NK-92 treated with Interleukin-12 subunit alpha and Interleukin-12 subunit beta, amount 100 ng/mL, for 24 hours (cell line): ENCODE measurements around the gene METTL27.
"Not testable (repeated sequence)": the region's sequence is repeated elsewhere in the genome, so short reads cannot be mapped to it uniquely, and the experiment has no call there.

Source experiments
- DNase-seq: peaks from one replicate; lab custom pipeline; 2025; lab: John Stamatoyannopoulos, UW

The METTL27 gene

DNA sequence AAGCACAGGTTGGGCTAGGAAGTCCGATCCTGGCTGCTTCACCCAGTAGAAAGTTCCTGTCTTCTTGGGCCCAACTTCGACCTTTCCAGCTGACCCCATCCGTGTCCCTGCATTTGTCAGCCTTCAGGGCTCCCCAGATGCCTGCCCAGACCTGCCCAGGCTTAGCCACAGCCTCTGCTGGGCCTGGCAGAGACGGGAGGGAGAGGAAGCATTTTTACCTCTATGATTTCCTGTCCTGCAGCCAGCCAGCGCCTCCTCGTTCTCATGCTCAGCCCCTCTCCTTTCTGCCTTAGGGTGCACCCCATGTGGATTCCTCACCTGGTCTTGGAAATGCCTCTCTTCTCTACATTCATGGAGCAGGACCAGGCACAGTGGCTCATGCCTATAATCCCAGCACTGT, 3.7 kb downstream of the METTL27 start:
- DNase-seq, result no peak

DNA sequence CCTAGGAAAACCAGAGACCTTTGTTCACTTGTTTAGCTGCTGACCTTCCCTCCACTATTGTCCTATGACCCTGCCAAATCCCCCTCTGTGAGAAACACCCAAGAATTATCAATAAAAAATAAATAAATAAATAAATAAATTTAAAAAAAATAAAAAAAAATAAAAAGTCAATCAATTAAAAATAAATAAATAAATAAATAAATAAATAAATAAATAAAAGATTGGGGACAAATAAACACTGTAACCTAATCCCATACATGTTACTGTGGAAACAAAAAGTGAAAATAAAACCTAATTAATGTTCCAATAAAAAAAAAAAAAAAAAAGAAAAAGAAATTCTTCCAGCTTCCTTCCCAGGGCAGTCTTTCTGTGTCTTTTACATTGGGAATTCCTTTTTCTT, 5.1 kb downstream of the METTL27 start:
- not testable (repeated sequence) for DNase-seq

DNA sequence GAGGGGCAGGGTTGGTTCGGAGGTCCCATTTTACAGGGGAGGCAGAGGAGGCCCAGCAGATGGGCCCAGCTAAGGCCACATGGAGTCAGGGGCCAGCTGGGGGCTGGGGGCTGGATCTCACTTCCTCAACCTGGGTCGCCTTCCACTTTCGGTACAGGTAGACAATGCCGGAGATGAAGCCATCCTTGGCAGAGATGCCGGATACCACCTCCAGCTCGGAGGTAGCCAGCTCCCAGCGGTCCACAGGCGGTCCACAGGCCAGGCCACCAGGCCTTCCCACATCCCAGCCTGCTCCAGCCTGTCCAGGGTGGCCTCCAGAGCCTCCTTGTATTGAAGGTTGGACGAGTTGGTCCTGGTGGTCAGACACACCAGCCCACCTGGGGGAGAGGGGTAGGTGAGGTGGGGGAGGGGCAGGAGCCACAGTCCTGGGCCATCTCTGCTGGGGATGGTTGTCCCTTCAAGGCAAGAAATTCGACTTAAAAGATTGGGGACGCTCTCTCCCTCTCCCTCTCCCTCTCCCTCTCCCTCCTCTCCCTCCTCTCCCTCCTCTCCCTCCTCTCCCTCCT, 7.6 kb downstream of the METTL27 start:
- DNase-seq, result no peak

DNA sequence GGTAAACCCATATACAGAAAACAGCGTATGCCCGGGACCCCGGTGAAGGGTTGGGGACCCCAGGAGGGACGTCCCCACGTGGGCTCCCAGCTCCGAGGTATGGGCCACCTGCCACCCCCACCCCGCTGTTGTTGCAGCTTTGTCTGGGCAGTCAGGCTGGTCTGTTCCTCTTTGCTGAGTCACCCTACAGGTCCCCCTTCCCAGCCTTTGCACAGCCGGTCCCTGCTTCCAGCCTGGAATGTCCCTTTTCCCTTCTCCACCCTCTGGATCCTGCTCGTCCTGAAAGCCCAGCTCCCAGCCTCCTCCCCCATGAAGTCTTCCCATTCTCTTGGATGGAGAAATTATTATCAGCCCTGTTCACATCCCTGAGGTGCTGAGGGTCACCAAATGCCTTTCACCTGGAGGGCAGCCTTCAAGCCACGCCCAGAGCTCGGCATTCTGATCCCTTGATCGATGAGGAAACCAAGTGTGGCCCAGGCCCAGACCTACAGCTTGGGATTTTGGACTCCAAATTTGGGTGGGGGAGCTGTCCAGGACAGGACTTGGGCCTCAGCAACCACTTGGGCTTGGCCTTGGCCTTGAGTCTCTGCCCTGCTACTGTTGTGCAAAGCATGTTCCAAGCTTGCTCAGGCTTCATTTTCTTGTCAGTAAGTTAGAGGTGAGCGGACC, 8.9 kb downstream of the METTL27 start:
- DNase-seq, result no peak

DNA sequence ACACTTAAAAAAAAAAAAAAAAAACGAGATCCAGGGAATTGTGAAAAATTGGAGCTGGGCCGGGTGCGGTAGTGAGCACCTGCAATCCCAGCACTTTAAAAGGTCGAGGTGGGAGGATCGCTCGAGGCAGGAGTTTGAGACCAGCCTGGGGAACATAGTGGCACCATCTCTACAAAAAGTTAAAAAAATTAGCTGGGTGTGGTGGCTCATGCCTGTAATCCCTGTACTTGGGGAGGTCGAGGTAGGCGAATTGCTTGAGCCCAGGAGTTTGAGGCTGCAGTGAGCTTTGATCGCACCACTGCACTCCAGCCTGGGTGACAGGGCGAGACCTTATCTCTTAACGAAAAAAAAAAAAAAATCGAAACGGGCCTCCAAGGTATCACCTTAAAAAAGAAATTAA, 9.5 kb downstream of the METTL27 start:
- DNase-seq, result no peak

DNA sequence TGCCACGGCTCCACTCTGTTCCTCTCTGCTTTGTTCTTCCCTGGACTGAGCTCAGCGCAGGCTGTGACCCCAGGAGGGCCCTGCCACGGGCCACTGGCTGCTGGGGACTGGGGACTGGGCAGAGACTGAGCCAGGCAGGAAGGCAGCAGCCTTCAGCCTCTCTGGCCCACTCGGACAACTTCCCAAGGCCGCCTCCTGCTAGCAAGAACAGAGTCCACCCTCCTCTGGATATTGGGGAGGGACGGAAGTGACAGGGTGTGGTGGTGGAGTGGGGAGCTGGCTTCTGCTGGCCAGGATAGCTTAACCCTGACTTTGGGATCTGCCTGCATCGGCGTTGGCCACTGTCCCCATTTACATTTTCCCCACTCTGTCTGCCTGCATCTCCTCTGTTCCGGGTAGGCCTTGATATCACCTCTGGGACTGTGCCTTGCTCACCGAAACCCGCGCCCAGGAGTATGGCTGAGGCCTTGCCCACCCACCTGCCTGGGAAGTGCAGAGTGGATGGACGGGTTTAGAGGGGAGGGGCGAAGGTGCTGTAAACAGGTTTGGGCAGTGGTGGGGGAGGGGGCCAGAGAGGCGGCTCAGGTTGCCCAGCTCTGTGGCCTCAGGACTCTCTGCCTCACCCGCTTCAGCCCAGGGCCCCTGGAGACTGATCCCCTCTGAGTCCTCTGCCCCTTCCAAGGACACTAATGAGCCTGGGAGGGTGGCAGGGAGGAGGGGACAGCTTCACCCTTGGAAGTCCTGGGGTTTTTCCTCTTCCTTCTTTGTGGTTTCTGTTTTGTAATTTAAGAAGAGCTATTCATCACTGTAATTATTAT, 10.3 kb downstream of the METTL27 start:
- no peak for DNase-seq

DNA sequence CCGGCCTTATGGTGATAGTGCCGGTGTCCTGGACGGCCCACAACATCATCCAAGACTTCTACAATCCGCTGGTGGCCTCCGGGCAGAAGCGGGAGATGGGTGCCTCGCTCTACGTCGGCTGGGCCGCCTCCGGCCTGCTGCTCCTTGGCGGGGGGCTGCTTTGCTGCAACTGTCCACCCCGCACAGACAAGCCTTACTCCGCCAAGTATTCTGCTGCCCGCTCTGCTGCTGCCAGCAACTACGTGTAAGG, 10.8 kb downstream of the METTL27 start:
- no peak for DNase-seq

DNA sequence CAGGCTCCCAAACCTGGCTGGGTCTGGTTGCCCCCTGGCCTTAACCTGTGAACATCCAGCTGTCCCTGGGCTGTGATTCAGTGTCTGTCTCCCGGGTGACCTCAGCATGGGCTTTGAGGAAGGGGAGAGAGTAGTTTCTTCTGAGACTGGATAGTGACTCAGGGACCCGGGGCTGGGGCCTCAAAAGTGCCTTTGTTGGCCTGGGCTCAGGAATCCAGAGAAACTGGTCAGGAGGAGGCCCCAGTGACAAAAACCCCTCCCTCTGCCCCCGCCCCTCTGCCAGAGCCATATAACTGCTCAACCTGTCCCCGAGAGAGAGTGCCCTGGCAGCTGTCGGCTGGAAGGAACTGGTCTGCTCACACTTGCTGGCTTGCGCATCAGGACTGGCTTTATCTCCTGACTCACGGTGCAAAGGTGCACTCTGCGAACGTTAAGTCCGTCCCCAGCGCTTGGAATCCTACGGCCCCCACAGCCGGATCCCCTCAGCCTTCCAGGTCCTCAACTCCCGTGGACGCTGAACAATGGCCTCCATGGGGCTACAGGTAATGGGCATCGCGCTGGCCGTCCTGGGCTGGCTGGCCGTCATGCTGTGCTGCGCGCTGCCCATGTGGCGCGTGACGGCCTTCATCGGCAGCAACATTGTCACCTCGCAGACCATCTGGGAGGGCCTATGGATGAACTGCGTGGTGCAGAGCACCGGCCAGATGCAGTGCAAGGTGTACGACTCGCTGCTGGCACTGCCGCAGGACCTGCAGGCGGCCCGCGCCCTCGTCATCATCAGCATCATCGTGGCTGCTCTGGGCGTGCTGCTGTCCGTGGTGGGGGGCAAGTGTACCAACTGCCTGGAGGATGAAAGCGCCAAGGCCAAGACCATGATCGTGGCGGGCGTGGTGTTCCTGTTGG, 11.4 kb downstream of the METTL27 start, which contains the start of gene CLDN4:
CLDN4 (plus strand) TSS at position 316 of the 903 bp plus-strand sequence; CDS start at position 522, 206 bp downstream.
- no peak for DNase-seq

DNA sequence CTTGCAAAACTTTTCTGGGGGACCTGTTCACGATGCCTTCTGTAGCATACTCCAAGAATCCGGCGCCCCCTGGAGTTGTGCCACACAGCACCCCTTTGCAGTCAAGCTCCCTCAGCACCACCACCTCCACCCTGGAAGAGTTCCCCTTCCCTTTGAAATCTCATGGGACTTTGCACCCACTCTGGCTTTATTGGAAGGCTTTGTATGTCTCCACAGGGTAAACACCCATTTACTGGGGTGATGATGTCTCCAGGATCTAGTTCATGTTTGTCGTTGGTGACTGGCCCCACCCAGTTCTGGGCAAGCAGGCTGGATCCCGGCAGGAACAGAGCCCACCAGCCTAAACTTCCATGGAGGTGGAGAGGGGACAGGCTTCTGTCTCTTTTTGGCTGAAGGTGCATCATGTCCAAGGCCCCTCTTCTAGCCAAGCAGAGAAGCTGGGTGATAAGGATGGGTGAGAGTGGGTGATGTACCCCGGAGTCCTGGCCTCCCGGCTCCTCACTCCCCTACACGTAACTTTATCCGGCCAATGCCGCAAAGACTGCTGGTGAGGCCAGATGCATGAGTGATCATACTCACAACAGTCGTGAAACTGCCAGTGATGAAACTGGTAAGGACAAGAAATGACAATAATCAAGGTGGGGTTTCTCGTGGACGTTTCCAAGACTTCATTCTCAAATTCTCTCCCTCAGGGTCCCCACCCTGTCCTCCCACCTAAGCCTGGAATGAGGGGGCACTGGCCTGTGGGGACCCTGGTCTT, 12.2 kb downstream of the METTL27 start:
- no peak for DNase-seq

DNA sequence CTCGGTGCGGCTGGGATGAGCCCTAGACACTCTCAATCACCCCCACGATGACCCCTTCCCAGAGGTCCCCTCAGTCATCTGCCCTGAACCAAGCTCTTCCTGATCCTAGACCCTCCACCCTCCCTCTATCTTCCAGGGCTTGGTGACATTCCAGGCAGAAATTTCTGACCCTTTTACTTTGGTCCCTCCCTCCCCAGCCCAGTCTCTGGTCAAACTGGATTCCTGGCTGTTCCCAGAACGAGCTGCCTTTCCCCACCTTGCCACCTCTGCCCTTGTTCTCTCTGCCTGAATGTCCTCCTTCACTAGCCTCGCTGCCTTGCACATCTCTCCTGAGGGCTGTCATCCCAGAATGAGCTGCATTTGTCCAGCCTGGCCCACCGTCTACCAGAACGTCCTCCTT, 12.8 kb downstream of the METTL27 start:
- no peak for DNase-seq

DNA sequence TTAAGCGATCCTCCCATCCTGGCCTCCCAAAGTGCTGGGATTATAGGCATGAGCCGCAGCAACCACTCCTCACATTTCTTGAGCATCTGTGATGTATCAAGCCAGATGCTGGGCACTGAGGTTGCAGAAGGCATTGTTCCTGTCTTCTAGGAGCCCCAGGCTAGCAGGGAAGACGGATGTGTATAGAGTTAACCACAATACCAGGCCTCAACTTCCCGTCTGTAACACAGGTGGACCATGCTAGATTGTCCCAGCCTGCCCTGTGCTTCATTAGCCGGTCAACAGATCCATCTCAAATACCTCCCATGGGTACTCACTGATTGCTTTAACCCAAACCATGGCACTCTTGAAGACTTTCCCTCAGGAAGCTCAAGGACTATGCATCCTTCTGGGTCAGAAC, 13.3 kb downstream of the METTL27 start:
- DNase-seq, result no peak

DNA sequence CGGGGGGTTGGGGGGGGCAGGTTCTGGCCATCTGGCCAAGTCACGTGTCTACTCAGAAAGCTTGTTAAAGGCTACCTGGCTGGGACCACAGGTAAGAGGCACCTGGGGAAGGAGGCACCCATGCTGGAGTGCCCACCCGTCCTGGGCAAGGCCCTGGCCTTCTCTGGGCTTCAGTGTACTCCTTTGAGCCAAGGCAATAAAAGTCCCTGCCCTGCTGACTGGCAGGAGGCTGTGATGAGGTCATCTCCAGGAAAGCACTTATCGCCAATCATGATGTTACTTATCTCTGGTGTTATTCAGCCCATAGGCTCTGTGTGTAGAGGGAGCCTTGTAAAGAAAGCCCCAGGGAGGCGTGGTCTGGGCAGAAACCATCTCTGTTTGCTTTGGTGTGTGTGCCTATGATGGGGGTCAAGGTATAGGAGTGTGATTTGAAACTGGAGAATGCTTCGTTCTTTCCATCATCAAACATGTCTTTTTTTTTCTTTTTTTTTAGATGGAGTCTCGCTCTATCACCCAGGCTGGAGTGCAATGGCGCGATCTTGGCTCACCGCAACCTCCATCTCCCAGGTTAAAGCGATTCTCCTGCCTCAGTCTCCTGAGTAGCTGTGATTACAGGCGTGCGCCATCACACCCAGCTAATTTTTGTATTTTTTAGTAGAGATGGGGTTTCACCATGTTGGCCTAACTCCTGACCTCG, 14.1 kb downstream of the METTL27 start:
- DNase-seq, result no peak

DNA sequence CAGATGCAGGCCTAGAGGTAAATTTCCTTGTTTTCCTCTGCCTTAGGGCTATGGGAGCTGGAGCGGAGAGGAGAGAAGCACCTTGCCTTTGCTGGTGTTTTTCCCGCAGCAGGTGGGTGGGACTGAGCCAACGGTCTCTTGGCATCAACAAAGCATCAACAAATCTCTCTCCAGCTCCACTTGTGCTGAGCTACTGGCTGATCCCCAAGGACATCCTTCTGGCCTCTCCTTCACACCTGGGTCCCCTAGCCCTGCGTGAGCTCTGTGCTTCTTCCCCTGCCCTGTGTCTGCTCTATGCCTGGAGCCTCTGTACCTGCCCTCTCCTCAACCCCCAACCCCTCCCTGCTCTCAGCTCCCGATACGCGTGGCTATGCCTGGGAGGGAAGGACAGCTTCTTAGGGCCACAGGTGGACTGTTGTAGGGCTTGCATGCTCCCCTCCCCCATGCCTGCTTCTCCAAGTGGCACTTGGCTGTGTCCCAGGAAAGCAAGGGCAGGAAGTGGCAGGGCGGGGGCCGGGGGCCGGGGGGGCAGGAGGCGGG, 14.7 kb downstream of the METTL27 start:
- DNase-seq, result no peak

DNA sequence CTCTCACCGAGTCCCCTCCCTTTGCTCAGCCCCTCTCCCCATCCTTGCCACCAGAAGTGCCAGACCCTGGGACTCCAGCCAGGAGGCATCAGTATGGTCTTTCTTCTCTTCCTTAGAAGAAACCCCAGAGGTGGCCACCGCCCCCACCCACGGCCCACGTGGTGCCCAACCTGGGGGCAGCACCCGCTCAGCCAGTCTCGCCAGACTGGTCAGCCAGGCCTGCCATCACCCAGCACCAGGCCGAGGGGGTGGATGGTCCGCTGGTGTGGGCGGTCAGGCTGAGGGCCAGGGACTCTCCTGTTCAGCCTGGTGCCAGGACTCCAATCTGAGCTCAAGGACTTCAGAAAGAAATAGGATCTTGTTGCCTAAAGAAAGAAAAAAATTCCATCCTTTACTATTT, 17.3 kb downstream of the METTL27 start:
- no peak for DNase-seq

DNA sequence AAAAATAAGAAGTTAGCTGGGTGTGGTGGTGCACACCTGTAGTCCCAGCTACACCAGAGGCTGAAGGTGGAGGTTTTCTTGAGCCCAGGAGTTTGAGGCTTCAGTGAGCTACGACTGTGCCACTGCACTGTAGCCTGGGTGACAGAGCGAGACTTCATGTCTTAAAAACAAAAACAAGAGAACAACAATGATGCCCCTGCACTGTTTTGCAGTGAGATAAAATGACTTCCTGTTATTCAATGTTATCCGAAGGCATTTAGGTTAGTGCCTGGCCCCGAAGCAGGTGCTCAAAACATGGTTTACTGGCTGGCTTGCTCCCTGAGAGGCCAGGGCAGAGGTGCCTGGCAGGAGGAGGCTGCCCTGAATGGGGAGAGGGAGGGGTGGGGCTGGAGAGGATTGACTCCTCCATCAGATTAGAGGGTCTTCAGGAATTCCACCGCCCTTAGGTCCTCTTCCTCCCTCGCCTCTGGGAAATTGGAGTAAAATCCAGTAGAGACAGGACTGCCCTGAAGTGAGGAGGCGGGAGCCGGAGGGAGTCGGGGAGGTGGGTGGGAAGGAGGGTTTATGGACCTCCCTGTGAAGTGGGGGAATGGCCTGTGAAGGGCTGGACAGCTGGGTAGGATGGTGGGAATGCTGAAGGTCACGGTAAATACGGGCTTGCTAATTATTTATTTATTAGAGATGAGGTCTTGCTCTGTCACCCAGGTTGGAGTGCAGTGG, 18.3 kb downstream of the METTL27 start:
- DNase-seq, result no peak

DNA sequence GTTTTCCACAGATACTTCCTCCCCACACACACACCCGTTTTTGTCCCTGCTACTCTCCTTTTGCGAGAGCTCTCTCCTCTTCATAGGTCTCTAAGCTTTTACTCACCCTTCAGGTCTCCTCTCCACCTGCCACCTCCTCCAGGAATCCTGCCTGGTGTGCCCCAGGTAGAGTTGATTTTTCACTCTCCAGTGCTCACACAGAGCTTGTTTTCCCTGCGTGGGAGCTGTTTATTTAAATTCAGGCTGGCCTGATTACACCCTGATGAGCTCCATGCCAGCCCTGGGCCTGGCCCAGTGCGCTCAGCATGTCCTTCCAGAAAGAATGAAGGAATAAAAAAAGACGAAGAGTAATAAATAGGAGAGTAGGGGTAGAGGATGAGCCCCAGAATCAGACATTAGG, 19.1 kb downstream of the METTL27 start:
- DNase-seq, result no peak

DNA sequence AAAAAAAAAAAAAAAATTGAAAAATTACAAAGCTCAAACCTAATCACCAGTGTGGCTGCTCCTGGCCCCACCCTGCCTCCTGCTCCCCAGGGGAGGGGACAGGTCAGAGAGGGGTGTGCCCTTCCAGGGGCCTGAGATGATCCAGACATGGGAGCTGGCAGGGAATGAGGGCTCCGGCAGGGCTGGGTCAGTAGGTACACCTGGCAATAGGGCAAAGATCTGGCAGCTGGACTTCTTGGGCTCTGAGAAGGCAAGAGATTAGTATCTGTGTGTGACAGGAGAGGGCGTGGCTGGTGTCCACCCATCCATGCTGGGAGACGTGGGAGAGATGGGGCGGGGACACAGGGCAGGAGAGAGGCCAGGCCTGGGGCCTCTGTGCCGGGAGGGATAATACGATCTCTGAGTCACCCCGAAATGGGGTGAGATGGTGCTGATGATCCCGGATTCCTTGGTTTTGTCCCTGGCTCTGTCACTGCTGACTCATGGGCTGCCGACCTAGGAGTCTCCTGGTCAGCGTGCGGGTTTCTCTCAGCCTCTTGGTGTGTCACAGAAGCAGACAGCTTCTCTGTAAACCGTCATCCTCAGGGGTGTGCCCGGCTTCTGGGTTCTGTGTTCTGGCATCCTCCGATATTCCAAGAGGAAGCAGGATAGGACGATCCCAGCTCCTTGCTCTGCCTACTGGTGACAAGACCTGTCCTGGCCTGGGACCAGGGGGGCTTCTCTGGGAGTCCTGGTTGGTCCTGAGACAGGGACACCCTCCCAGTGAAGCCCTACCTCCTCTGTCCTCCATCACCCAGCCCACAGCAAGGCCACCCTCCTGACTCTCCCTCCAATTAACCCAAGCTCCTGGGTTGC, 19.8 kb downstream of the METTL27 start:
- DNase-seq, result no peak

DNA sequence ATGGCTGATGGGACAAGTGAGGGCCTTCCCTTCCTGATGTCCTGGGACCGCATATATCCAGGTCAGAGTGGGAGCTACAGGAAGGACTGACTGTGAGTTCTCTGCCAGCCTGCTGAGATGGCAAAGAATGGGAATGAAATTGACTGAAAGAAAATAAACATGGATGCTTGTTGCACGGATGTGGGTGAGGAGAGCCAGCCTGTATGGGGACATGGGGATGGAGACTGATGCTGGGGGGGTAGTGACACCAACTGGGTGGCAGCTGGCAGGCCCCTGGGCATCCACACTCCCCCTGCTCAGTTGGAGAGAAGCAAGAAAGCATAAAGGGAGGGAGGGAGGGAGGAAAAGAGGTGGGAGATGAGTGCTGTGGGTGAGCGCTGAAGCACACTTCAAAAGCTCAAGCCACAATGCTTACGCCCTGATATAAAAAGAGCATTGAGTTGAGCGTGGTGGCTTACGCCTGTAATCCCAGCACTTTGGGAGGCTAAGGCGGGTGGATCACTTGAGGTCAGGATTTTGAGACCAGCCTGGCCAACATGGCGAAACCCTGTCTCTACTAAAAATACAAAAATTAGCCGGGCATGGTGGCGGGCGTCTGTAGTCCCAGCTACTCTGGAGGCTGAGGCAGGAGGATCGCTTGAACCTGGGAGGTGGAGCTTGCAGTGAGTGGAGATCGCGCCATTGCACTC, 20.6 kb downstream of the METTL27 start:
- not testable (repeated sequence) for DNase-seq

DNA sequence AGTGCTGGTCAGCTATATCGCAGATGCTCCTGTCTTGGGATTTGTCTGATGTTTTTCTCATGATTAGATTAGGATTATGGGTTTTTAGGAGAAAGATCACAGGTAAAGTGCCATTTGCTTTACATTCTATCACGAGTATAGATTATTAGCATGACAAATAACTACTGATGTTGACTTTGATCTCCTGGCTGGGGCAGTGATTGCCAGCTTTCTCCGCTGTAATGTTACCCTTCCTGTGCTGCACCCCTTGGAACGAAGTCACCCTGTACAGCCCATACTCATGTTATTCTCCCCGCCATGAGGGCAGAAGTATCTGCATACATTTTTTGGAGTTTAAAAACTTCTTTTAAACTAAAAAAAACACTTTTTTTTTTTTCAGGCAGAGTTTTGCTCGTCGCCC, 22.3 kb downstream of the METTL27 start:
- DNase-seq, result no peak
